Measurements from ENCODE around the gene TBX2. TPM values are rescaled to one million over a fixed set of nuclear protein-coding genes. Genes with fewer than 3 reads are reported as not detected.

Gene TBX2
- total RNA-seq, 4 donors from 2014 or later: 2.3 to 31.4 (median 8.2) TPM

GRCh38 chr17:61401389-61402072 is 1.9 kb downstream of the TBX2 start:
- peaks cover 0 to 59% (median 32%) of the 10 kb centered on the region in 4 donors for H3K4me1 ChIP-seq
- H3K36me3 ChIP-seq: no peaks in the 10 kb centered on the region
- peak overlapping the region in 2 of 4 donors; percentile 77 to 82 for H3K27ac ChIP-seq
- peak overlapping the region; percentile 9 to 59 (median 39) for H3K4me3 ChIP-seq
- TF ChIP-seq, protein P1, sequence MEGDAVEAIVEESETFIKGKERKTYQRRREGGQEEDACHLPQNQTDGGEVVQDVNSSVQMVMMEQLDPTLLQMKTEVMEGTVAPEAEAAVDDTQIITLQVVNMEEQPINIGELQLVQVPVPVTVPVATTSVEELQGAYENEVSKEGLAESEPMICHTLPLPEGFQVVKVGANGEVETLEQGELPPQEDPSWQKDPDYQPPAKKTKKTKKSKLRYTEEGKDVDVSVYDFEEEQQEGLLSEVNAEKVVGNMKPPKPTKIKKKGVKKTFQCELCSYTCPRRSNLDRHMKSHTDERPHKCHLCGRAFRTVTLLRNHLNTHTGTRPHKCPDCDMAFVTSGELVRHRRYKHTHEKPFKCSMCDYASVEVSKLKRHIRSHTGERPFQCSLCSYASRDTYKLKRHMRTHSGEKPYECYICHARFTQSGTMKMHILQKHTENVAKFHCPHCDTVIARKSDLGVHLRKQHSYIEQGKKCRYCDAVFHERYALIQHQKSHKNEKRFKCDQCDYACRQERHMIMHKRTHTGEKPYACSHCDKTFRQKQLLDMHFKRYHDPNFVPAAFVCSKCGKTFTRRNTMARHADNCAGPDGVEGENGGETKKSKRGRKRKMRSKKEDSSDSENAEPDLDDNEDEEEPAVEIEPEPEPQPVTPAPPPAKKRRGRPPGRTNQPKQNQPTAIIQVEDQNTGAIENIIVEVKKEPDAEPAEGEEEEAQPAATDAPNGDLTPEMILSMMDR (IDR thresholded peaks at IDR 0.05): no peak
- TF ChIP-seq POLR2A (IDR thresholded peaks at IDR 0.05): no peak
- H3K9me3 ChIP-seq: no peaks in the 10 kb centered on the region
- no peak for DNase-seq
- H3K27me3 ChIP-seq: peaks cover 0 to 72% of the 10 kb centered on the region in 2 donors

DNA sequence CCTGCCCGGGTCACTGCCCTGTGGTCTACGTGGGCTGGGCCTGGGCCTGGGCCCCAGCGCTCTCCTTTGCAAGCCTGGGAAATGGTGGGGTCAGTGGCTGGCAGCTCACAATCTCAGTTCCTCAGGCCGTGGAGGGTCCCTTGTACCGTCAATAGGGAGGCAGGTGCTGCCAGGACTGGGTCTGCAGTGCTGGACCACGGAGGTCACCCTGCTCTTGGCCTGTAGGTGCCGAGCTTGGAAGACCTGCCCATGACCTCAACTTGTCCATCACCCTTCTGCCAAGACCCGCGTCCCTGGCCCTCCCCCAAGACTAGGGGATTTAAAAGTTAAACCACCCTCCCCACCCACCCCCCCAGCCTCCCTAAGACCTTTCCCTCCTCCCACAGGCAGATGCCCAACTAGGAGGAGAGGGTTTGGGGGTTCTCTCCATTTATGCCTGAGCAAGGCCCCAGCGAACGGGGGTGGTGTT is 2.5 kb downstream of the TBX2 start:
- peaks cover 0 to 54% (median 29%) of the 10 kb centered on the region in 4 donors for H3K4me1 ChIP-seq
- H3K36me3 ChIP-seq: no peaks in the 10 kb centered on the region
- H3K27ac ChIP-seq: peak overlapping the region in 3 of 4 donors; percentile 31 to 82 (median 77)
- H3K27me3 ChIP-seq: peaks cover 0 to 67% of the 10 kb centered on the region in 2 donors
- TF ChIP-seq POLR2A (IDR thresholded peaks at IDR 0.05): no peak
- TF ChIP-seq, protein P1 (IDR thresholded peaks at IDR 0.05): no peak
- H3K9me3 ChIP-seq: no peaks in the 10 kb centered on the region
- no peak for DNase-seq
- peak overlapping the region; percentile 9 to 59 (median 39) for H3K4me3 ChIP-seq

GRCh38 chr17:61402978-61403800 is 3.5 kb downstream of the TBX2 start:
- H3K9me3 ChIP-seq: no peaks in the 10 kb centered on the region
- TF ChIP-seq POLR2A (IDR thresholded peaks at IDR 0.05): no peak
- TF ChIP-seq, protein P1 (IDR thresholded peaks at IDR 0.05): no peak
- peak overlapping the region in 2 of 4 donors; percentile 71 to 77 for H3K27ac ChIP-seq
- DNase-seq: peak in 1 of 3 donors; percentile 54
- peaks cover 0 to 54% (median 24%) of the 10 kb centered on the region in 4 donors for H3K4me1 ChIP-seq
- peaks cover 0 to 56% of the 10 kb centered on the region in 2 donors for H3K27me3 ChIP-seq
- no peaks in the 10 kb centered on the region for H3K36me3 ChIP-seq
- peak overlapping the region; percentile 8 to 41 (median 38) for H3K4me3 ChIP-seq

GRCh38 chr17:61403801-61404662 is 4.4 kb downstream of the TBX2 start:
- Histone ChIP-seq H3K27me3 (peaks cover 0 to 53% of the 10 kb centered on the region in 2 donors), H3K9me3 (no peaks in the 10 kb centered on the region), H3K27ac (peak overlapping the region in 2 of 4 donors; percentile 71 to 77), H3K4me1 (peaks cover 0 to 51% (median 24%) of the 10 kb centered on the region in 4 donors), H3K4me3 (peak overlapping the region; percentile 8 to 41 (median 40)), H3K36me3 (no peaks in the 10 kb centered on the region)
- peak in 1 of 3 donors; percentile 50 for DNase-seq
- TF ChIP-seq, protein P1 (IDR thresholded peaks at IDR 0.05): no peak
- no peak for TF ChIP-seq POLR2A (IDR thresholded peaks at IDR 0.05)

DNA sequence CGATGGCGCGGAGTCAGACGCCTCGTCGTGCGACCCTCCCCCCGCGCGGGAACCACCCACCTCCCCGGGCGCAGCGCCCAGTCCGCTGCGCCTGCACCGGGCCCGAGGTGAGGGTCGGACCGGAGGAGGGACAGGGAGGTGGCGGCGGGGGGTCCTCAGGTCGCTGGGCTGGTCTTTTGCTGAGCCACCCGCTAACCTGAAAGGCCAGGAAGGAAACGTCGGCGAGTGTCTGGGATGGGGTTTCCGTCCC is 4.9 kb downstream of the TBX2 start:
- no peak for DNase-seq
- Histone ChIP-seq H3K4me3 (peak overlapping the region; percentile 4 to 41 (median 40)), H3K36me3 (no peaks in the 10 kb centered on the region), H3K4me1 (peaks cover 0 to 47% (median 20%) of the 10 kb centered on the region in 4 donors), H3K9me3 (no peaks in the 10 kb centered on the region), H3K27me3 (peaks cover 0 to 48% of the 10 kb centered on the region in 2 donors), H3K27ac (peak overlapping the region in 3 of 4 donors; percentile 9 to 77 (median 71))
- TF ChIP-seq, protein P1 (IDR thresholded peaks at IDR 0.05): no peak
